ENCODE data around the gene CDR2. TPM values are rescaled to one million over a fixed set of nuclear protein-coding genes. Genes with fewer than 3 reads are reported as not detected.

CDR2 gene
- total RNA-seq, 1 donor from 2014 or later = 28.0 TPM

DNA sequence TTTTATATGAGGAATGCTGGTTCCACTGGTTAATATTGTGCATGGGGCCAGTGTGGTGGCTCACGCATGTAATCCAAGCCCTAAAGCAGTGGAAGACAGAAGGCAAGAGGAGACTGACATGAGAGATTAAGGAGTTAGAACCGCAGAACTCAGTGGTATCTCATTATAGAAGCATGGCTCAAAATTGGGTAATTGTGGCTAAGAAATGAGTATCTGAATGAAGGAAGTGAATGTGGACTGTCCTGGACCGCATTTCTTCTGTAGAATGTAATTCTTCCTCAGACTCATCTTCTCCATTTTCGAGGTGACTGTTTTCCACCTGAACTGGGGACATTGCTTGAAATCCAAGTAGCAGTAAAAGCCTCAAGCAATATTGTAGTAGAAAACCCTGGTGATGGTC, 42.6 kb upstream of the CDR2 start:
- TF ChIP-seq, protein P1, sequence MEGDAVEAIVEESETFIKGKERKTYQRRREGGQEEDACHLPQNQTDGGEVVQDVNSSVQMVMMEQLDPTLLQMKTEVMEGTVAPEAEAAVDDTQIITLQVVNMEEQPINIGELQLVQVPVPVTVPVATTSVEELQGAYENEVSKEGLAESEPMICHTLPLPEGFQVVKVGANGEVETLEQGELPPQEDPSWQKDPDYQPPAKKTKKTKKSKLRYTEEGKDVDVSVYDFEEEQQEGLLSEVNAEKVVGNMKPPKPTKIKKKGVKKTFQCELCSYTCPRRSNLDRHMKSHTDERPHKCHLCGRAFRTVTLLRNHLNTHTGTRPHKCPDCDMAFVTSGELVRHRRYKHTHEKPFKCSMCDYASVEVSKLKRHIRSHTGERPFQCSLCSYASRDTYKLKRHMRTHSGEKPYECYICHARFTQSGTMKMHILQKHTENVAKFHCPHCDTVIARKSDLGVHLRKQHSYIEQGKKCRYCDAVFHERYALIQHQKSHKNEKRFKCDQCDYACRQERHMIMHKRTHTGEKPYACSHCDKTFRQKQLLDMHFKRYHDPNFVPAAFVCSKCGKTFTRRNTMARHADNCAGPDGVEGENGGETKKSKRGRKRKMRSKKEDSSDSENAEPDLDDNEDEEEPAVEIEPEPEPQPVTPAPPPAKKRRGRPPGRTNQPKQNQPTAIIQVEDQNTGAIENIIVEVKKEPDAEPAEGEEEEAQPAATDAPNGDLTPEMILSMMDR (IDR thresholded peaks at IDR 0.05) = no peak
- no peak for TF ChIP-seq EZH2phosphoT487 (IDR thresholded peaks at IDR 0.05)
- no peak for TF ChIP-seq EZH2 (IDR thresholded peaks at IDR 0.05)
- no peak overlapping the region for H3K4me3 ChIP-seq
- no peaks in the 10 kb centered on the region for H3K4me1 Mint-ChIP-seq
- no peaks in the 10 kb centered on the region for H4K20me1 ChIP-seq (ENCODE audit: low read depth)
- no peaks in the 10 kb centered on the region for H3K9me3 ChIP-seq (ENCODE audit: low read depth)
- H3K27me3 ChIP-seq = no peaks in the 10 kb centered on the region
- no peak overlapping the region for H2AFZ ChIP-seq (replicated peaks)
- peaks cover 2% of the 10 kb centered on the region for H3K36me3 Mint-ChIP-seq
- H3K27me3 Mint-ChIP-seq (ENCODE audit: insufficient read depth, low read depth) = no peaks in the 10 kb centered on the region
- H3K27ac ChIP-seq = no peak overlapping the region
- no peaks in the 10 kb centered on the region for H3K4me1 ChIP-seq
- H3K4me3 Mint-ChIP-seq = no peak overlapping the region
- no peak for DNase-seq (ENCODE audit: low spot score)
- no peaks in the 10 kb centered on the region for H3F3A ChIP-seq (ENCODE audit: low read depth)
- no peaks in the 10 kb centered on the region for H3K79me2 ChIP-seq (ENCODE audit: low read depth)
- no peak overlapping the region for H3K4me2 ChIP-seq
- no peak overlapping the region for H3K27ac Mint-ChIP-seq
- no peak overlapping the region for H3K9ac ChIP-seq
- H3K36me3 ChIP-seq = no peaks in the 10 kb centered on the region
- H3K9me3 Mint-ChIP-seq = no peaks in the 10 kb centered on the region

DNA sequence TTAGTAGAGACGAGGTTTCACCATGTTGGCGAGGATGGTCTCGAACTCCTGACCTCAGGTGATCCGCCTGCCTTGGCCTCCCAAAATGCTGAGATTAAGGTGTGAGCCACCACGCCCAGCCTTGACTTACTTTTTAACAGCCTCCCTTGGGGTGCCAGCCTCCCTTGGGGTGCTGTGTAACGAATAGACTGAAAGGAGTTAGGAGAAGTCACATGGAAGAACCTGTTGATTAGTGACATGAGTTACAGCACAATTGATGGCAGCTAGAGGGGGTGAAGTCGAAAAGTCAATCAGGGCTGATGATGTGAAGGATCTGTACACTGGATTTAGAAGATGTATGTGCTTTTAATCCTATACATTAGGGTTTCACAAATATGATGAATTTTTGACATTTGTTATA, 39.4 kb upstream of the CDR2 start:
- Histone ChIP-seq H3K9me3 (ENCODE audit: low read depth) (no peaks in the 10 kb centered on the region), H3K79me2 (ENCODE audit: low read depth) (no peaks in the 10 kb centered on the region), H3K4me1 (no peaks in the 10 kb centered on the region), H3K9ac (no peak overlapping the region), H3K4me2 (no peak overlapping the region), H3K4me3 (no peak overlapping the region), H3K27me3 (no peaks in the 10 kb centered on the region), H3K36me3 (no peaks in the 10 kb centered on the region), H3K27ac (no peak overlapping the region), H2AFZ (replicated peaks) (no peak overlapping the region), H4K20me1 (ENCODE audit: low read depth) (no peaks in the 10 kb centered on the region), H3F3A (ENCODE audit: low read depth) (no peaks in the 10 kb centered on the region)
- Mint-ChIP-seq H3K27me3 (ENCODE audit: insufficient read depth, low read depth) (no peaks in the 10 kb centered on the region), H3K4me1 (no peaks in the 10 kb centered on the region), H3K36me3 (no peaks in the 10 kb centered on the region), H3K4me3 (no peak overlapping the region), H3K27ac (no peak overlapping the region), H3K9me3 (no peaks in the 10 kb centered on the region)
- TF ChIP-seq EZH2 (IDR thresholded peaks at IDR 0.05) = no peak
- TF ChIP-seq, protein P1 (IDR thresholded peaks at IDR 0.05) = no peak
- no peak for TF ChIP-seq EZH2phosphoT487 (IDR thresholded peaks at IDR 0.05)
- no peak for DNase-seq (ENCODE audit: low spot score)

DNA sequence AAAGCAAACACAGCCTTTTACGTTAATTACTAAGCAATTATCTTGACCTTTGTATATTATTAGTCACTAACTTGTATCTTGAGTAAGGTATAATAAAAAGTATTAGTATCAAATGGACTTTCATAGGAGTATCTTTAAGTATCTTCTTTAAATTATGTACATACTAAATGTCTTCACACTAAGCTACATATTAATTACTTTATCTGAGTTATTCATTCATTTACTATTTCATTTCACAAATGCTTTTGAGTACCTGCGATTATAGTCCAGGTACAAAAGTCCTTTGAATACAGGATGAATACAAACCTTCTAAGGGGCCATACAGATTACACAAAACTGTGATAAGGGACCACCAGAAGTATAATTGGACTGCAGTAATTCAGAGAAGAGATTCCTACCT, 33.1 kb upstream of the CDR2 start:
- no peak overlapping the region for H3K4me3 ChIP-seq
- H3K27me3 ChIP-seq = no peaks in the 10 kb centered on the region
- no peaks in the 10 kb centered on the region for H3K9me3 ChIP-seq (ENCODE audit: low read depth)
- no peaks in the 10 kb centered on the region for H3F3A ChIP-seq (ENCODE audit: low read depth)
- no peaks in the 10 kb centered on the region for H3K4me1 ChIP-seq
- Mint-ChIP-seq H3K9me3 (no peaks in the 10 kb centered on the region), H3K36me3 (no peaks in the 10 kb centered on the region), H3K27ac (no peak overlapping the region), H3K27me3 (ENCODE audit: insufficient read depth, low read depth) (no peaks in the 10 kb centered on the region), H3K4me1 (no peaks in the 10 kb centered on the region), H3K4me3 (no peak overlapping the region)
- H3K27ac ChIP-seq = no peak overlapping the region
- TF ChIP-seq, protein P1 (IDR thresholded peaks at IDR 0.05) = no peak
- TF ChIP-seq EZH2phosphoT487 (IDR thresholded peaks at IDR 0.05) = no peak
- no peak for TF ChIP-seq EZH2 (IDR thresholded peaks at IDR 0.05)
- no peak overlapping the region for H3K9ac ChIP-seq
- no peak for DNase-seq (ENCODE audit: low spot score)
- H2AFZ ChIP-seq (replicated peaks) = no peak overlapping the region
- H4K20me1 ChIP-seq (ENCODE audit: low read depth) = no peaks in the 10 kb centered on the region
- H3K4me2 ChIP-seq = no peak overlapping the region
- no peaks in the 10 kb centered on the region for H3K79me2 ChIP-seq (ENCODE audit: low read depth)
- H3K36me3 ChIP-seq = no peaks in the 10 kb centered on the region

Data from neural progenitor cell (in vitro differentiated cells).